ENCODE measurements around the gene KDM5B.
"Not testable (repeated sequence)": the region's sequence is repeated elsewhere in the genome, so short reads cannot be mapped to it uniquely, and the experiment has no call there.

KDM5B gene

GRCh38 chr1:202835548-202836072, 27.4 kb upstream of the KDM5B start:
- TF ChIP-seq, protein P1, sequence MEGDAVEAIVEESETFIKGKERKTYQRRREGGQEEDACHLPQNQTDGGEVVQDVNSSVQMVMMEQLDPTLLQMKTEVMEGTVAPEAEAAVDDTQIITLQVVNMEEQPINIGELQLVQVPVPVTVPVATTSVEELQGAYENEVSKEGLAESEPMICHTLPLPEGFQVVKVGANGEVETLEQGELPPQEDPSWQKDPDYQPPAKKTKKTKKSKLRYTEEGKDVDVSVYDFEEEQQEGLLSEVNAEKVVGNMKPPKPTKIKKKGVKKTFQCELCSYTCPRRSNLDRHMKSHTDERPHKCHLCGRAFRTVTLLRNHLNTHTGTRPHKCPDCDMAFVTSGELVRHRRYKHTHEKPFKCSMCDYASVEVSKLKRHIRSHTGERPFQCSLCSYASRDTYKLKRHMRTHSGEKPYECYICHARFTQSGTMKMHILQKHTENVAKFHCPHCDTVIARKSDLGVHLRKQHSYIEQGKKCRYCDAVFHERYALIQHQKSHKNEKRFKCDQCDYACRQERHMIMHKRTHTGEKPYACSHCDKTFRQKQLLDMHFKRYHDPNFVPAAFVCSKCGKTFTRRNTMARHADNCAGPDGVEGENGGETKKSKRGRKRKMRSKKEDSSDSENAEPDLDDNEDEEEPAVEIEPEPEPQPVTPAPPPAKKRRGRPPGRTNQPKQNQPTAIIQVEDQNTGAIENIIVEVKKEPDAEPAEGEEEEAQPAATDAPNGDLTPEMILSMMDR (IDR thresholded peaks at IDR 0.05; ENCODE audit: control insufficient read depth, insufficient read depth, low read depth, low read length, missing control alignments), result no peak
- DNase-seq (ENCODE audit: low read depth), result no peak
- no peak overlapping the region for H3K4me3 ChIP-seq (ENCODE audit: control insufficient read depth, low read depth, low read length)

DNA sequence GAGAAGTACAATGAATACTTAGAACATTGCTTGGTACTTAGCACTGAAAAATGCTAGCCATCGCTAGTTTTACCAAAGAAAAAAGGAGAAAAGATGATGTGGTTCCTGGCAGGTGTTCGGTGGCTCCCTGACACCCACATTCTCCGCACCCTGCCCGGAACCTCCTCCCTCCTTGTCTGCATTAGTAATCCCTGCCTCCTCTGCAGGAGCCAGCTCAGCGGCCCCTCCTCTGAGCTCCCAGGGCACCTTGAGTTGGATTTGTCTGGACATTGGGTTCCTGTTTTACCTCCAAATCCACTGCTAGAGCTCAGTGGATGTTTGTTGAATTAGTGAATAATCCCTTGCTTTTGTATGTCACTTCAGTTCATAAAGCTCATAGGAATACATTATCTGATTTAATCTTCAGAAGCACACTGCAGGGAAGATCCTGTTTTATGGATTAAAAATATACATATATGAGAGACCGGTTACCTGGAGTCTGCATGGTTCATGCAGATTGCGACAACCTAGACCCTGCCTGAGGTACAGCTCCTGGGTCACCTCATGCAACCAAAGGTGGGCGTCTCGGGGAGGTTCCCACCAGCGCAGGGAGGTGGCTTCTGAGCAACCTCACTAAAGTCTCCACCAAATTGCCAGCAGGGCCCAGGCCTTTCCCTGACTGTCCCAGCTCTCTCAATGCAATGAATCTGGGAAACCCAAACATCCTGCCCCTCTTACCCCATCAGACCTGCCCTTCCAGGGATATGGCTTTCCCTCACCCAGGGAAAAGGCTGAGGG, 26.7 kb upstream of the KDM5B start:
- TF ChIP-seq, protein P1 (IDR thresholded peaks at IDR 0.05; ENCODE audit: control insufficient read depth, insufficient read depth, low read depth, low read length, missing control alignments), result no peak
- H3K4me3 ChIP-seq (ENCODE audit: control insufficient read depth, low read depth, low read length), result no peak overlapping the region
- no peak for DNase-seq (ENCODE audit: low read depth)

- no peak for DNase-seq (ENCODE audit: low read depth)
- TF ChIP-seq, protein P1 (IDR thresholded peaks at IDR 0.05; ENCODE audit: control insufficient read depth, insufficient read depth, low read depth, low read length, missing control alignments), result no peak
- H3K4me3 ChIP-seq (ENCODE audit: control insufficient read depth, low read depth, low read length), result no peak overlapping the region
Measured at GRCh38 chr1:202831906-202832305, 23.7 kb upstream of the KDM5B start.

- H3K4me3 ChIP-seq (ENCODE audit: control insufficient read depth, low read depth, low read length); DNase-seq (ENCODE audit: low read depth): not testable (repeated sequence)
Measured at GRCh38 chr1:202829223-202829622, 21.0 kb upstream of the KDM5B start.

- H3K4me3 ChIP-seq (ENCODE audit: control insufficient read depth, low read depth, low read length), result no peak overlapping the region
- TF ChIP-seq, protein P1 (IDR thresholded peaks at IDR 0.05; ENCODE audit: control insufficient read depth, insufficient read depth, low read depth, low read length, missing control alignments), result no peak
- no peak for DNase-seq (ENCODE audit: low read depth)
Measured at GRCh38 chr1:202825748-202826147, 17.5 kb upstream of the KDM5B start.

DNA sequence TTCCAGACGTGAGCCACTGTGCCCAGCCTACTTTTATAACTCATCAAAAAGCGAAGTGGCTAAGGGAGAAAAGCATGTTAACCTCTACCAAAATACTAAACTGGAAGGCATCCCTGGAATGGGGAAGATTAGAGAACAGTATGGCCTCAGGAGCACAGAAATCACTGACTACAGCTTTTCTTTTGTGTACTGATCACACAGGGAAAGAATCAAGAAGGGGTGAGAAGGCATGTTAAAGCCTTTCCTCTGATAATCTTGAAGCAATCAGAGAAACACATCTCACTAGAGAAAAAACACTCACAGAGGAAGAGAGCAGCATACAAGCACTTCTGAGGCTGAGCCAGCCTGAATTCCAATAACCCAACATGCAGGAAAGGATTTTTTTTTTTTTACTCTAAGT, 13.2 kb upstream of the KDM5B start:
- no peak overlapping the region for H3K4me3 ChIP-seq (ENCODE audit: control insufficient read depth, low read depth, low read length)
- TF ChIP-seq, protein P1 (IDR thresholded peaks at IDR 0.05; ENCODE audit: control insufficient read depth, insufficient read depth, low read depth, low read length, missing control alignments), result no peak
- peak; percentile 11 for DNase-seq (ENCODE audit: low read depth)

GRCh38 chr1:202818819-202819218, 10.6 kb upstream of the KDM5B start:
- TF ChIP-seq, protein P1 (IDR thresholded peaks at IDR 0.05; ENCODE audit: control insufficient read depth, insufficient read depth, low read depth, low read length, missing control alignments), result no peak
- H3K4me3 ChIP-seq (ENCODE audit: control insufficient read depth, low read depth, low read length), result no peak overlapping the region
- DNase-seq (ENCODE audit: low read depth), result no peak

Data from AG09309 (cell line).